NCI-H1092 (cell line): ENCODE measurements around the gene MAN2A1.
"Not testable (repeated sequence)": the region's sequence is repeated elsewhere in the genome, so short reads cannot be mapped to it uniquely, and the experiment has no call there.

ENCODE experiments used
- DNase-seq: peaks from one replicate; lab custom pipeline; 2025; lab: John Stamatoyannopoulos, UW

MAN2A1 gene

GRCh38 chr5:109756543-109757185, 66.9 kb downstream of the MAN2A1 start:
- no peak for DNase-seq

- DNase-seq, result no peak
These were observed 67.8 kb downstream of the MAN2A1 start for GRCh38 chr5:109757490-109757889.

- no peak for DNase-seq
These were observed 69.6 kb downstream of the MAN2A1 start for GRCh38 chr5:109759306-109759705.

- not testable (repeated sequence) for DNase-seq
These were observed 70.4 kb downstream of the MAN2A1 start for GRCh38 chr5:109760130-109760529.

- no peak for DNase-seq
These were observed 73.1 kb downstream of the MAN2A1 start for GRCh38 chr5:109762821-109763220.

GRCh38 chr5:109767184-109767995, 77.7 kb downstream of the MAN2A1 start:
- DNase-seq, result no peak

- DNase-seq, result no peak
These were observed 78.3 kb downstream of the MAN2A1 start for GRCh38 chr5:109767997-109768396.

GRCh38 chr5:109769597-109770291, 80.0 kb downstream of the MAN2A1 start:
- DNase-seq, result no peak

GRCh38 chr5:109775130-109775529, 85.4 kb downstream of the MAN2A1 start:
- no peak for DNase-seq

GRCh38 chr5:109779036-109779735, 89.5 kb downstream of the MAN2A1 start:
- no peak for DNase-seq

GRCh38 chr5:109784687-109785086, 95.0 kb downstream of the MAN2A1 start:
- no peak for DNase-seq

- DNase-seq, result no peak
These were observed 96.6 kb downstream of the MAN2A1 start for GRCh38 chr5:109786206-109786855.

- DNase-seq, result no peak
These were observed 98.9 kb downstream of the MAN2A1 start for GRCh38 chr5:109788596-109788995.

- no peak for DNase-seq
These were observed 102.9 kb downstream of the MAN2A1 start for GRCh38 chr5:109792613-109793012.

- DNase-seq, result no peak
These were observed 114.1 kb downstream of the MAN2A1 start for GRCh38 chr5:109803854-109804253.

- DNase-seq, result no peak
These were observed 115.7 kb downstream of the MAN2A1 start for GRCh38 chr5:109805472-109805871.

GRCh38 chr5:109805883-109806282, 116.2 kb downstream of the MAN2A1 start:
- no peak for DNase-seq

- no peak for DNase-seq
These were observed 123.0 kb downstream of the MAN2A1 start for GRCh38 chr5:109812698-109813097.

- no peak for DNase-seq
These were observed 127.0 kb downstream of the MAN2A1 start for GRCh38 chr5:109816732-109817131.

- DNase-seq, result no peak
These were observed 130.2 kb downstream of the MAN2A1 start for GRCh38 chr5:109819878-109820277.

GRCh38 chr5:109823597-109823996, 133.9 kb downstream of the MAN2A1 start:
- no peak for DNase-seq

GRCh38 chr5:109825450-109825849, 135.7 kb downstream of the MAN2A1 start:
- DNase-seq, result no peak
